GM19324 (cell line): ENCODE measurements around the gene PCSK6.
"Not testable (repeated sequence)": the region's sequence is repeated elsewhere in the genome, so short reads cannot be mapped to it uniquely, and the experiment has no call there.

Source experiments
- ATAC-seq: cut with Tn5 transposase; IDR thresholded peaks from one replicate; pipeline ENCODE4 v1.9.1; 2021; ENCODE audit warnings: mild to moderate bottlenecking, moderate library complexity; ENCODE audit not compliant: unreplicated experiment, low FRiP score

The PCSK6 gene

DNA sequence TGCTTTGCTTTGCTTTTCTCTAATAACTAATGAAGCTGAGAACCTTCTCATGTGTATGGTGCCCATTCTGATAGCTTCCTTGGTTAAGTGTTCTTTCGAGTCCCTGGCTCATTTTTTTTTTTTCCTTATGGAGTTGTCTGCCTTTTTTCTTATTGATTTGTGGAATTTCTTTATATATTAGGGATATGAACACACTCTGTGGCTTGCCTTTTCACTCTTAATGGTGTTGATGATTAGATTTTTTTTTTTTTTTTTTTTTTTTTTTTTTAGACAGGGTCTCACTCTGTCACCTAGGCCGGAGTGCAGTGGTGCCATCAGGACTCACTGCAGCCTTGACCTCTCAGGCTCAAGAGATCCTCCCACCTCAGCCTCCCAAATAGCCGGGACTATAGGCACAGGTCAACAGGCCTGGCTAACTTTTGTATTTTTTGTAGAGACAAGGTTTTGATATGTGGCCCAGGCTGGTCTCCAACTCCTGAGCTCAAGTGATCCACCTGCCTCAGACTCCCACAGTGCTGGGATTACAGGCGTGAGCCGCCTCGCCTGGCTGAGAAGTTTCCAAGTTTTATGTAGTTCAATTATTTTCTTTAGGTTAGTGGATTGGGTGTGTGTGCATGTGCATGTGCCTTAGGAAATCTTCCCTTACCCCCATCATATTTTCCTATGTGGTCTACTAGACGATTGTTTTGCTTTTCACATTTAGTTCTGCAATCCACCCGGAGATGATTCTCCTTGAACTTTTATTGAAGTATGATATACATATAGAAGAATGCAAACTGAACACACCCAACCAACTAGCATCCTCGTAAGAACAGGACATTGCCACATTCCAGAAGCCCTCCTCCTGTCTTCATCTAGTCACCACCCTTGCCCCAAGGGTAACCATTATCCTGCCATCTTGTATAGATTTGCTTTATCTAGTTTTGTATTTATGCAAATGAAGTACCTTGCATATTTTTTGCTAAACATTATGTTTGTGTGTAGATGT lies 192.8 kb downstream of the PCSK6 start:
- no peak for ATAC-seq

DNA sequence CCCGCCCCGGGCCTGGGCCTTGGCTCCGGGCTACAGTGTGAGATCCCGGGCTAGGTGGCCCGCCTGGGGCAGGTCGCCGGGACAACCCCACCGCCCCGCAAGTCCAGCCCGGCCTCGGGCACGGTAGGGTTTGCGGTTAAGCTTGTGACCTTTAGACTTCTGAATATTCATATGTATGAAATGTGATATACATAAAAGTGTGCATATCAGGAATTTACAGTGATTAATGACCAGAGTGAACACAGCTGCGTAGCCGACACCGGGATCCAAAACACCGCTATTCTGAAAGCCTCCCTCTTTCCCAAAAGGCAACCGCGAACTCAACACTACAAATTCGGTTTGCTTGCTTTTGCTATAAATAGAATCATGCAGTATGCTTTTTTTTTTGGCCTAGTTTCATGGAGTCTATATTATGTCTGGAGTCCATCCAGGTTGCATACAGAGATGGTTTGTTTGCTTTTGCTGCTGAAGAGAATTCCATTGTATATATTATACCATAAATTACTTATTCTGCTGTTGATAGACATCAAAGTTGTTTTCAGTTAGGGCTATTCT lies 193.8 kb downstream of the PCSK6 start:
- no peak for ATAC-seq

DNA sequence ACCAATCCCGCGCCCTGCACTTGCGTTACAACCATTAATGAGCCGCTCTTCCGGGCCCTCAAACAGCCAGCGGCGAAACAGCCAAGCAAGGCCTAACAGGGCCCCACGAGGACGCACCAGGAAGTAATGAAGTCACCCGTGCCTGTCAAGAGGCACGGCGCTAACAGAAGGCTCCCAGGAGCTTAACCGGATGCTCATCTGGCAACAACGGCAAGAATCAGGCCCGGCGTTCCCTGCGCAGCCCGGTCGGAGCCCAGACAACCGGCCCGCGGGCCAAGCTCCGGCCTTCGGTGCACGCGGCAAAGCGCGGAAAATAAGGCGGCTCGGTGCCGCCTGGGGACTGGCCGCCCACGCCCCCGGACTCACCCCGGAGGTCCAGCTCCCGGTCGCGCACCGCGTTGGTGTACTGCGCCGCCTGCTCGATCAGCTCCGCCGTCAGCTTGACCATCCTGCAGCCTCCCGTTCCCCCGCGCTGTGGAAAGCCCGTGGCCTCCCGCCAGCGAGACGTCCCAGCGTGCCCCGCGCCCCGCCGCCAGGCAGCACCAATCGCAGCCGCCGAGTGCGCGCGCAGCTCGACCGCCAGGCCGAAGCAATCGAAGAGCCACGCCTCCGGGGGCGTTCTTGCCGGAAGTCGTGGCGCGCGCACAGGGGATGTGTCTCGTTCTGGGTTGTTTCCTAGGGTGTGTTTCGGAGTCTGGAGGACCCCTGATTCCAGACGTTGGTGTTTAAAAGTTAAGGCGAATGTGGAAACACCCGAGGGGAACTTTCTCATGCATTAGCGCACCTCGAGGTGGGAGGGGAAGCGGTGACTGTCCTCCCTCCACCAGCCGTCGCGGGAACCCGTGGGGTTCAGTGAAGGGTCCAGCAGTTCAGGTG lies 194.5 kb downstream of the PCSK6 start, which contains the start of gene SNRPA1:
Gene SNRPA1 (minus strand): TSS at position 518 of the 876 bp plus-strand sequence. CDS start 70 bp downstream, at position 448.
- ATAC-seq: peak; percentile 89

DNA sequence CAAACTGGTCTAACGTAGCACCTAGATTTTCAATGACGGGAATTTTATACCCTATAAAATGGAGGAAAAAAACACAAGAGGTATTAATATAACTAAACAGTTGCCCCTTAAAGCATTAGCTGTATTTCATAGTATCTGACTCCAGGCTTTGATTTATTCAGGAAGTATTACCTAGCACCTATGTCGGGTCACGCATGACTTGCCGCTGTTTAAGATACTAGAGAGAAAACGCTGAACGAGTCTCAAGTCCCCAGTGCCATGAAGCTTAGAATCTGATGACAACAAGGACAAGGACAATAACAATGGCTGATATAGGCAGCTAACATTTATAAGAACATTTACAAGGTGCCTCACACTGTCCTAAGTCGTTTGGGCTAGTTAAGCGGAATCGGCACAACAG lies 196.4 kb downstream of the PCSK6 start:
- ATAC-seq: no peak

DNA sequence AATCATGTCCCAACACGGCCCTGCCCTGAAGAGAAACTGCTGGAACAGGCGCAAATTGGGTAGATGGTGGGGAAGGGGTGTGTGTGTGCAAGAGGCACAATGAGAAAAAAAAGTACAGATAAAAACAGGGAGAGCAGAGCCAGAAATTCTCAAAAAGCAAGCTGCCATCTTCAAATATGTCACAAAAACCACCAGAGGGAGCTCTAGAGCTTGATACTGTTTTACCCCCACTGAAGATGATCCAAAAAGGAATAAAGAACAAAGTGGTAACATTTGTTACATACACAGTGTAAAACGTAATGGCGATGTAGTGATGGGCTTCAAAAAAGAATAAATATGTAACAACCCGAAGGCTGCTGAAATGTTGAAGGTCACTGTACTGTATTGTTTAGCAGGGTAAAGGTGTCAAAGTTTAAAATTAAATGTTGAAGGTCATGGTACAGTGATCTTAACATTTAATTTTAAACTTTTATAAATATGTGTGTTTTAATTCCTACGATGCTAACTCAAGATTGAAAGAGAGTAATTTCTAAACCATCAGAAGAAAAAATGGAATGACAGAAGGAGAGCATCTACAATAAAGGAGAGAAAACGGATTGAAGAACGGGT lies 200.5 kb downstream of the PCSK6 start:
- ATAC-seq: no peak

DNA sequence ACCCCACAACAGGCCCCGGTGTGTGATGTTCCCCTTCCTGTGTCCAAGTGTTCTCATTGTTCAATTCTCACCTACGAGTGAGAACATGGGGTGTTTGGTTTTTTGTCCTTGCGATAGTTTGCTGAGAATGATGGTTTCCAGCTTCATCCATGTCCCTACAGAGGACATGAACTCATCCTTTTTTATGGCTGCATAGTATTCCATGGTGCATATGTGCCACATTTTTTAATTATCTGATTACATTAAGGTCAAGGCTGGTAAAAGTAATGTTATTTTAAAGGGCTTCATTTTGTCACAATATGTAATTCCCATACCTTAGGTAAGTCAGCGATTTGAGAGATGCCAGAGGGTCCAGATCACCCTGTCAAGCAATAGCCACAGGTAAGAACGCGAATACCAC lies 202.2 kb downstream of the PCSK6 start:
- ATAC-seq: not testable (repeated sequence)

DNA sequence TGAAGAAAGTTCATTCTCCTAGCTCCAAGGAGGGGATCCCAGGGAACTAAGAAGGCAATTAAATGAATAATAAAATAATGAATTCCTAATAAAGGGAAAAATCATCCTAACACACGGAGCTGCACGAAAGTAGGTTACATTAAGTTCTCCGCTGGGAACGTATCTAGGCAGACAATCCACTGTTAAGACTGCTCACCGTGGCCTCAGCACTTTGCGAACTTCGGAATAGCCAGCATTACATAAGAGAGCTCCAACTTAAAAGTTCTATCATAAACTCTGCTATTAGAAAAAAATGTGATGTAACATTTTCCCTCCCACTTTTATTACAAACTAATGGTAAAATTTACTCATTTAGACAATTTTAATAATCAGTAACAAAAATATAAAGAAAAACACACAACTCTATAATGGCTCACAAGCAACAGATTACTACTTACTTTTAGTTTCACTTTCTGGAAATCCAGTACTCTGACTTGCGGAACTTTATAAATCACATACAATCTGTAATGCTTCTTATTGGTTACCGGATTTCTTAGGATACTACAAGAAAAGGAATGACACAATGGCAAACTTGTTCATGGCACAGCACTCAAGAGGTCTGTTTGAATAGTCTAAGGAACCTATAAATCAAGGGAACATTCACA lies 202.9 kb downstream of the PCSK6 start:
- ATAC-seq: no peak

DNA sequence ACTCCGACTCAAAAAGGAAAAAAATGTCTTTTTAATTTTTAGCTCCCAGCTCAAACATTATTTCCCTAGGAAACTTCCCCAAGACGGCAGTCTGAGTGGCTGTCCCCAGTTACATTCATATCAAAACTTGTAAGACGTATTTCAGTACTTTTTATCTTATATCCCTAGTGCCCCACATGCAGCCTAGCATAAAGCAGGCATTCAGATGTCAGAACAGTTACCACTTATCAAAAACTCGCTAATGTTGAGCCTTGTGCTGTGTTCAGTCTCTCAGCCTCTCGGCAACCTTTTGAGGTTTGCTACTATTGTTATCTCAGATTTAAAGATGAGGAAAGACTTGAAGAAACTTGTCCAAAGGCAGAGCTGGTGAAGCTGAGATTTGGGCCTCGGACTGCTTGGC lies 205.6 kb downstream of the PCSK6 start:
- no peak for ATAC-seq

DNA sequence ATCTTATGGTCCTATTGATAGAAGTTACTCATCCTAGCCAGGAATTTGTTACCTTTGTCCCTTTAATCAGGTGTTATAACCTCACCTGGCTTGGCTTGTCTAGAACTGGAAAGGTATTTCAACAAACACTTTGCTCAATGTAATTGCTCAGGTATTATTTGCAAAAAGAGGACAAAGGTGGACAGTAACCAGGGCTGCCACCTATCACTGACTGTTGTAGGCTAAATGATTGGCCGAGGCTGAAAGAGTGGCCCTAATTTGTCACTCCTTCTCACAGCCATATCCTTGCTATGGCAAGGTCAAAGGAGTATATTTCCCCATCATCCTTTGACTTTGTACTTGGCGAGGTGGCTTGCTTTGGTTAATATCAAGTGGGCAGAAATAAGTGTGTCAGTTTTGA lies 209.5 kb downstream of the PCSK6 start:
- ATAC-seq: no peak

DNA sequence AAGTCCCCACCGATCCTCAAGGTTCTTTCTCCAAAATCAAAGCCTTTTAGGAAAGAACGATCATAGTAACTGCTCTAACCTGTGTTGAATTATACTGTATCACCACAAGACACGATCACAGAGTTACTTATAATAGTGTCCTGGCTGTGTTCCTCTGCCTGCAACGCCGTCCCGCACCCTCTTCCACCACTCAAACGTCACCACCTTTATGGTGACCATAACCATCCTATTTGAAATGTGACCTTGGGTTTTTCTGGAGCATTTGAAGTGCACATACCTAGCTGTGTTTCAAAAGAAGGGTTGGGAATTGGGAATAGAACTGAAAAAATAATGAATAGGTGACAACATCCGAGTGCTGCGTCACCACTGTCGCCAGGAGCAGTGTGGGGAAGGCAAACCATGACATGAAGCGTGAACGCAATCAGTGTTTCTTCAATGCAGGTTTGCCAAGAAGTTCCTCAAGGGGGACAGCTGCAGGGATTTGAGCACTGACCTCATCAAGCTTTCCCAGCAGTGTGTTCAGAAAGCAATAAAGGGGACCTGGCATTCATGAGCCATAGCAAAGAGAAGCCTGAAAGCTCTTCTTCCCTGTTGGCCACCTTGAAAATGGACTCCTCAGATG lies 211.5 kb downstream of the PCSK6 start:
- no peak for ATAC-seq

DNA sequence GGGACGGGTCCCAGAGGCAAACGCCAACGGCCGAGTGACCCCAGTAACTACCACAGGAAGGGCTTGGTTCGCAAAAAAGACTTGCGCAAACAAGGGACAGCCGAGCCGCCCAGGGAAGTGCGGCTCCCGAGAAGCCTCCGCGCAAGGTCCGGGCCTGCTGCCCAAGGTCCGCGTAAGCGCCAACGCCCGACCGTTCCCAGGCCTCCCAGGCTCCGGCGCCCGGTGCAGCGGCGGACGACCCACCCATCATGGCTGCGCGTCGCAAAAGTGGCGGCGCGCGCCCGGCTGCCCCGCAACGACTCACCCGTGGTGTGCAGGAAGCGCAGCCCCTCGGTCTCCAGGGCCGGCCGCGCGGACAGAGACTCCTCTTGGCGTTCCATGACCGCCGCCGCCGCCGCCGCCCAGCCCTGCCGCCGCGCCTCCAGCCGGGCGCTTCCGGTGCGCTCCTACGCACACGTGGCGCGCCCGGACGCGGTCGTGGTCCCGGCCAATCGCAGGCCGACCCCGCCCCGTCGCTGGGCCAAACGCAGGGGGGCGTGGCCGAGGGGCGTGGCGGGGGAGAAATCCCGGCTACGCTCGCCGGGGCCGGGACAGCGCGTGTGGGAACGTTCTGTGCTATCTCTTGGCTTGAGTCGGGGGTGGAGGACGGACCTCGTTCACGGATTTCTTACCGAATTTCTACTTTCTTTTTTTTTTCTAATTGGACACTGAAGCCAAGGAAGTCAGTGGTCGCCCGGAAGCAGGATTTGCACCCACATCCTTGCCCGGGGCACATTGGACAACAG lies 212.3 kb downstream of the PCSK6 start, which contains the start of gene SELENOS:
Gene SELENOS (minus strand): TSS at position 448 of the 785 bp plus-strand sequence. CDS start 68 bp downstream, at position 380.
- peak; percentile 90 for ATAC-seq

DNA sequence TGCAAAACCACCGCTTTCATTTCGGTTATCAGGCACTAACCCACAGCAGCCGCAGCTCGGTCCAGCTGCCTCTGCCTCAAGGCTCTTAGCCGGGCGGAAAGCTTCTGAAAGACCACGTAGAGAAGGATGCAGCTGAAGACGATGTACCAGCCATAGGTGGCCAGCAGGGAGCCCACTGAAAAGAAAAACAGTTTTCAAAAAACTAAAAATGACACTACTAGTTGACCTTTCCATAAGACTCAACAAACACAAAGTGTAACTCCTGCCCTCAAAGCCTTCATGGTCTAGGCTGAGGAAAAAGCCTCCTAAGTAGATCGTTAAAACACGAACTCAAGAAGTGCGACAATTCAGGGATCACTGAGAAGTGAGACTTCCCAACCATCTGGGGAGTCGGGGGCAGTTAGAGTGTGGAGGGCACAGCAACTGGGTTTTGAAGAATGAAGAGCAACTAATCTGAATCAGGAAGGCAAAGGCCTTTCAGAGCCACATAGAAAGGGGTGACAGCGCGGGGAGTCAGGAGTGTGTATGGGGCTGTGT lies 212.9 kb downstream of the PCSK6 start:
- ATAC-seq: peak; percentile 23

DNA sequence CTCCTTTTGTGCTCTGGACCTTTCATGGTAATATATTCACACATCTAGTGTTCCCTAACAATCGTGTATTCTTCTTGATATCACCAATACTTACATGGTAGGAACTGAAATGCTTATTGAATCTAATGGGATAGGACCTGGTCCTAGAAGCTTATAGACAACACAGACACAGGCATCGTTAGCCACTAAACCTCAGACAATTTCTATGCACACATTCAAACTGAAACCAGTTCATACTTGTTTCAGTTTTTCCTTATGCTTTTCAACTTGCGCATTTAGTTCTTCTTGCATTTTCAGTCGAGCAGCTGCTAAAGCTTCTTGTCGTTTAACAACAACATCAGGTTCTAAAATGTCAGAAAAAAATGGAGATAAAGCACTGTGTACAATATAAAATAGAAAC lies 214.5 kb downstream of the PCSK6 start:
- no peak for ATAC-seq

DNA sequence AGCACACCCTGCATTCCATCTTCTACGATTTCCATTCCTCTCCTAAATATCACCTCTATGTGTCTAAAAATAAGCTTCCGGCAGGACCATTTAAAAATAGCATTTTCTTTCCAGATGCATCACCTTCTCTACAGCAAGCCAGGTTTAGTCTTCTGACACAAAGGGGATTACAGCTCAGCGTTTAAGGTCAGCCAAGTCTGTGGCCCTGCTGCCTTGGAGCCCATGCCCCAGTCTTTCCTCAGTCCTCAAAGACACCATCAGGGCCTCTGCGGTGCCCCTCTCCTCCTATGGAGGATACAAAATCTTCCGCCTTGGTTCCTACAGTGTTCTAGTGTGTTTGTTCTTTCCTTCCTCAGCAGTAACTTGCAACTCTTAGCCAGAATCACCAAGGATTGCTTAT lies 216.0 kb downstream of the PCSK6 start:
- ATAC-seq: no peak

DNA sequence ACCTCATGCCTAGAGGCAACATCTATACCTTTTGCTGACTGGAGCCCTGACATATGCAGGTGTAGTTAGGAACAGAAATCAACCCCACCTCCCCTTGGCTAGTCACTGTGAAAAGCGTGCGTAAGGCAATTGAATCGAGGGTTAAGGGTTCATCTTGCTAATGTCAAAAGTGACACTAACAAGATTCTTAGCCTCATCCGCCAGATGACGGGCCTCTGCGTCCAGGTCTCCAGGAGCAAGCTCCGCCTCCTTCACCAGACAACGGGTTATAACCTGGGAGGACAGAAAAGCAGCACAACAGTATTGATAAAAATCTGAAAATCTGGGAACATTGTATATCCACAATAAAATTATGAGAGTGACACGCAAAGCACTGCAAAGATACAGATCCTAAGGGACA lies 216.9 kb downstream of the PCSK6 start:
- no peak for ATAC-seq

DNA sequence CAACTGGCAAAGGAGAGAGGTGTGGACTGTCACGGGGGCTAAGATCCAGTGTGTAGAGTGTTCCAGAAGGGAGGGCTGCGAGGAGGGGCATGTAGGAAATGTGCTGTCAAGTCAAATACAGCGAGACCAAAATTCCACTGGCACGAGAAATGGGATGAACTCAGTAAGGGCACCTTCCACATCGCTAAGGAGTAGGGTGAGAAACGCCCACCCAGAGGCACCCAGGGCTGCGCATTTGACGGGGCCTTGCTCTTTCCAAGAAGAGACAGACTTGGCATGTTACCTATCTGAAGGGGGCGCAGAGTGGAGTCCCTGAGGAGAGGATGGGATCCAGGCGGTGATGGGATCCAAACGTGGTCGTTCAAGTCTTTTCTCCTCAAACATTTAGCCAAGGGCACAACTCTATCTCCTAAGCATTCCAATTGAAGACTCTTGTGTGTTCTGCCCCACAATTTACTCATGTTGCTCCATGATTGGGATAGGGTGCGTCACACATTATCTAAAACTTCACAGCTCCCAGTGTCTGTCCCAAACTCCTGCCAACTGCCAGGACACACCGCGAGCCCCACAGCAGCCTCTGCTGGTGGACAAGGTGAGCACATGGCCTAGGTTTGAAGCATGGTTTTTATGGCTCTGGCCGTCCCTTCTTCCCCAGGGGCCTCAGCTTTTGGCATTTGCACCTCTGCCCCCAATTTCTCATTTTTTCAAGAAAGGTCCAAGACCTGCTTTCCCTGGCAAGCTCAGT lies 219.9 kb downstream of the PCSK6 start:
- ATAC-seq: no peak

DNA sequence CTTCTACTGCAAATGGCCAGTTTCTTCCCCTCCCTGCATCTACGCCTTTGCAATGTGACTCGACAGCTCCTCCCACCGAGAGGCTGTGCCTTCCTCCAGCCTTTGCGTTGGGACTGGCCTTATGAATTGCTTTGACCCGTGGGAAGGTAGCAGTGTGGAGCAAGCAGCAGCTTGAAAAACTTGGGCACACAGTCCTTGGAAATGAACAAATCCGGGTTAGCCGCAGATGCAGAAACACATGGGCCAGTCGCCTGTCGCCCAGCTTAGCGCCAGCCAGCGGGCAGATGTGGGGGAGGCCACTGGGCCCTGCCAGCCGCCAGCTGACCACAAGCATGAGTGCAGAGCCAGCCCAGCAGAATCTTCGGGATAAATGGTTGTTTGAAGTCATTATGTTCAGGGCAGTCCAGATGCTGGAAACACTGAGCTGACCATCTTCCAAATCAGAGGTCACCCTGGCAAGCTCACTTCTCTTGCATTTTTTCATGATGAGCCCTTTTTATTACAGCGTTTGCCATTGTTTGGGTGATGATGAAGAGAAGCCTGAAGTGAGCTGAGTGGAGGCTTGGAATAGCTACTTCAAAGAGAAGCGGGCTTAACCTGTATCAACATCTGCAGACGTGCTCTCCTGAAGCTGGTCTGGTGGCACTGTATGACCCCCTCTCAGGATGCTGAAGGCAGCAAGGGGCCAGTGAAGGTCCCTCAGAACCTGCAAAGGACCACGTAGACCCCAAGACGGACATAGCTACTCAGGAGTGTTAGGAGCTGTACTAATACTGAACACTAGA lies 222.0 kb downstream of the PCSK6 start:
- ATAC-seq: no peak
